Fibroblast of lung (primary cell): ENCODE results near the gene NUDT14. TPM values are rescaled to one million over a fixed set of nuclear protein-coding genes. Genes with fewer than 3 reads are reported as not detected.

ENCODE experiments used
- DNase-seq, 2 donors: peaks; one replicate each; pipeline versions ENCODE4 v3.0.0 to v3.0.0-alpha.2; 2010; ENCODE audit warnings: low read depth in 2 of 2
- H2AFZ ChIP-seq: 2 replicates; pipeline ENCODE4 v1.5.1; 2012; ENCODE audit warnings: low read length, control low read depth, inconsistent platforms
- H3K27ac ChIP-seq: 2 replicates; pipeline ENCODE4 v1.5.1; 2011; ENCODE audit warnings: low read length, control low read depth; ENCODE audit not compliant: insufficient read depth
- H3K27me3 ChIP-seq: 2 replicates; pipeline ENCODE4 v1.5.1; 2011; ENCODE audit warnings: mild to moderate bottlenecking, low read length; ENCODE audit not compliant: control insufficient read depth, insufficient read depth
- H3K36me3 ChIP-seq: 2 replicates; pipeline ENCODE4 v1.5.1; 2011; ENCODE audit warnings: low read length; ENCODE audit not compliant: control insufficient read depth, insufficient read depth
- H3K4me1 ChIP-seq: 2 replicates; pipeline ENCODE4 v1.5.1; 2011; ENCODE audit warnings: low read length; ENCODE audit not compliant: control insufficient read depth, insufficient read depth; ENCODE audit errors: extremely low read depth
- H3K4me2 ChIP-seq: 2 replicates; pipeline ENCODE4 v1.5.1; 2011; ENCODE audit warnings: low read length, control low read depth; ENCODE audit not compliant: insufficient read depth; ENCODE audit errors: extremely low read depth
- H3K4me3 ChIP-seq, 4 experiments: fragments of 200-600 bp in 1 of 4; sonication (generic) in 1 of 4; replicated peaks in 1 of 4; 2 replicates each; pipeline ENCODE4 v1.5.1; 2011 to 2016; ENCODE audit warnings: low read length in 4 of 4, low read depth in 3 of 4, mild to moderate bottlenecking in 3 of 4, control low read depth in 2 of 4, inconsistent platforms in 1 of 4, mixed read lengths in 1 of 4; ENCODE audit not compliant: insufficient read depth in 1 of 4; ENCODE audit errors: control extremely low read depth in 1 of 4
- H3K79me2 ChIP-seq: 2 replicates; pipeline ENCODE4 v1.5.1; 2012; ENCODE audit warnings: mild to moderate bottlenecking, low read length, inconsistent platforms; ENCODE audit not compliant: control insufficient read depth, insufficient read depth
- H3K9ac ChIP-seq: 2 replicates; pipeline ENCODE4 v1.5.1; 2011; ENCODE audit warnings: mild to moderate bottlenecking, low read length, control low read depth; ENCODE audit not compliant: insufficient read depth
- H3K9me3 ChIP-seq: 2 replicates; pipeline ENCODE4 v1.5.1; 2012; ENCODE audit warnings: low read depth, low read length; ENCODE audit not compliant: control insufficient read depth, insufficient read depth
- H4K20me1 ChIP-seq: 2 replicates; pipeline ENCODE4 v1.5.1; 2011; ENCODE audit warnings: low read length; ENCODE audit not compliant: control insufficient read depth, insufficient read depth; ENCODE audit errors: extremely low read depth
- EZH2 ChIP-seq: IDR thresholded peaks from 2 replicates; pipeline ENCODE4 v1.5.1; 2012; ENCODE audit warnings: low read length, control low read depth, mild to moderate bottlenecking; ENCODE audit errors: missing control alignments
- polyA plus RNA-seq, 2 donors: library from polyadenylated mRNA; depleted of rRNA in 1 of 2; stranded (reverse) in 1 of 2; unstranded in 1 of 2; fragments of >200 nt; gene quantifications; 2 replicates each; pipeline ENCODE4 v1.2.1, GENCODE V29; 2011 to 2012; ENCODE audit warnings: missing spikeins in 1 of 2
- total RNA-seq: library from RNA; depleted of rRNA; stranded (reverse); fragments of >200 nt; gene quantifications from 2 replicates; pipeline ENCODE4 v1.2.1, GENCODE V29; 2014
- TF ChIP-seq, protein P1 (sequence below), 2 donors: IDR thresholded peaks in 1 of 2; conservative IDR thresholded peaks in 1 of 2; 1 replicate in 1 of 2; 2 replicates in 1 of 2; pipeline ENCODE4 v1.5.1; 2011 to 2012; ENCODE audit warnings: low read length in 2 of 2, control low read depth in 1 of 2, inconsistent platforms in 1 of 2, low read depth in 1 of 2, mild to moderate bottlenecking in 1 of 2

Gene NUDT14
- total and polyA plus RNA-seq, 2 donors (not counting 1 experiment from before 2014, with no cell fraction given), result 6.7 to 14.2 TPM

- Histone ChIP-seq H3K27ac (no peak overlapping the region), H3K4me3 (no peak overlapping the region), H4K20me1 (no peaks in the 10 kb centered on the region), H3K9me3 (no peaks in the 10 kb centered on the region), H3K4me1 (no peaks in the 10 kb centered on the region), H3K9ac (no peak overlapping the region), H2AFZ (no peak overlapping the region), H3K27me3 (no peaks in the 10 kb centered on the region), H3K36me3 (no peaks in the 10 kb centered on the region), H3K79me2 (no peaks in the 10 kb centered on the region), H3K4me2 (no peak overlapping the region)
- no peak for DNase-seq
- TF ChIP-seq EZH2, result no peak
- TF ChIP-seq, protein P1, sequence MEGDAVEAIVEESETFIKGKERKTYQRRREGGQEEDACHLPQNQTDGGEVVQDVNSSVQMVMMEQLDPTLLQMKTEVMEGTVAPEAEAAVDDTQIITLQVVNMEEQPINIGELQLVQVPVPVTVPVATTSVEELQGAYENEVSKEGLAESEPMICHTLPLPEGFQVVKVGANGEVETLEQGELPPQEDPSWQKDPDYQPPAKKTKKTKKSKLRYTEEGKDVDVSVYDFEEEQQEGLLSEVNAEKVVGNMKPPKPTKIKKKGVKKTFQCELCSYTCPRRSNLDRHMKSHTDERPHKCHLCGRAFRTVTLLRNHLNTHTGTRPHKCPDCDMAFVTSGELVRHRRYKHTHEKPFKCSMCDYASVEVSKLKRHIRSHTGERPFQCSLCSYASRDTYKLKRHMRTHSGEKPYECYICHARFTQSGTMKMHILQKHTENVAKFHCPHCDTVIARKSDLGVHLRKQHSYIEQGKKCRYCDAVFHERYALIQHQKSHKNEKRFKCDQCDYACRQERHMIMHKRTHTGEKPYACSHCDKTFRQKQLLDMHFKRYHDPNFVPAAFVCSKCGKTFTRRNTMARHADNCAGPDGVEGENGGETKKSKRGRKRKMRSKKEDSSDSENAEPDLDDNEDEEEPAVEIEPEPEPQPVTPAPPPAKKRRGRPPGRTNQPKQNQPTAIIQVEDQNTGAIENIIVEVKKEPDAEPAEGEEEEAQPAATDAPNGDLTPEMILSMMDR (conservative IDR thresholded peaks at IDR 0.05 in 1 of 2, IDR thresholded peaks at IDR 0.05 in 1 of 2; ENCODE audit: low read depth in 1 of 2, low read length in 2 of 2), result no peak
Observed at GRCh38 chr14:105151838-105152793, 29.0 kb downstream of the NUDT14 start.

GRCh38 chr14:105151084-105151837, 29.9 kb downstream of the NUDT14 start:
- no peak for TF ChIP-seq EZH2
- TF ChIP-seq, protein P1 (conservative IDR thresholded peaks at IDR 0.05 in 1 of 2, IDR thresholded peaks at IDR 0.05 in 1 of 2; ENCODE audit: low read depth in 1 of 2, low read length in 2 of 2), result no peak
- H2AFZ ChIP-seq, result no peak overlapping the region
- no peaks in the 10 kb centered on the region for H3K36me3 ChIP-seq
- no peak overlapping the region for H3K9ac ChIP-seq
- no peak overlapping the region for H3K4me3 ChIP-seq
- H4K20me1 ChIP-seq, result no peaks in the 10 kb centered on the region
- no peaks in the 10 kb centered on the region for H3K79me2 ChIP-seq
- DNase-seq, result no peak
- H3K9me3 ChIP-seq, result no peaks in the 10 kb centered on the region
- H3K4me1 ChIP-seq, result no peaks in the 10 kb centered on the region
- no peak overlapping the region for H3K4me2 ChIP-seq
- H3K27me3 ChIP-seq, result no peaks in the 10 kb centered on the region
- H3K27ac ChIP-seq, result no peak overlapping the region
